MM.1S (cell line): ENCODE results near the gene NR2C2.

Experiments
- DNase-seq: peaks from one replicate; pipeline ENCODE4 v3.0.0-alpha.2; 2015
- H2AFZ ChIP-seq: fragments of 300-600 bp; sonication (generic); 2 replicates; pipeline ENCODE4 v1.6.0; 2016; ENCODE audit warnings: antibody characterized with exemption, low read length
- H3F3A ChIP-seq: fragments of 300-600 bp; sonication (generic); 2 replicates; pipeline ENCODE4 v1.6.1; 2016; ENCODE audit warnings: mild to moderate bottlenecking, antibody characterized with exemption, low read length, moderate library complexity, mixed read lengths; ENCODE audit not compliant: insufficient read depth
- H3K27ac ChIP-seq: fragments of 300-600 bp; sonication (generic); 2 replicates; pipeline ENCODE4 v1.5.1; 2016; ENCODE audit warnings: mild to moderate bottlenecking, low read length
- H3K27me3 ChIP-seq: fragments of 300-600 bp; sonication (generic); replicated peaks from 2 replicates; pipeline ENCODE4 v1.6.0; 2016; ENCODE audit warnings: low read length; ENCODE audit not compliant: insufficient read depth
- H3K36me3 ChIP-seq: fragments of 300-600 bp; sonication (generic); replicated peaks from 2 replicates; pipeline ENCODE4 v1.6.1; 2016; ENCODE audit warnings: mild to moderate bottlenecking, low read length, mixed read lengths; ENCODE audit not compliant: insufficient read depth
- H3K4me1 ChIP-seq: fragments of 300-600 bp; sonication (generic); 2 replicates; pipeline ENCODE4 v1.6.1; 2016; ENCODE audit warnings: low read length, mixed read lengths
- H3K4me2 ChIP-seq: fragments of 300-600 bp; sonication (generic); 2 replicates; pipeline ENCODE4 v1.6.0; 2016; ENCODE audit warnings: low read depth, low read length
- H3K4me3 ChIP-seq: fragments of 300-600 bp; sonication (generic); 2 replicates; pipeline ENCODE4 v1.5.1; 2016; ENCODE audit warnings: low read length, mixed read lengths
- H3K79me2 ChIP-seq: fragments of 300-600 bp; sonication (generic); 2 replicates; pipeline ENCODE4 v1.6.1; 2016; ENCODE audit warnings: mixed run types, low read length, mixed read lengths
- H3K9ac ChIP-seq: fragments of 300-600 bp; sonication (generic); 2 replicates; pipeline ENCODE4 v1.6.1; 2016; ENCODE audit warnings: low read length, mixed read lengths
- H3K9me2 ChIP-seq: fragments of 300-600 bp; sonication (generic); replicated peaks from 2 replicates; pipeline ENCODE4 v1.6.1; 2016; ENCODE audit warnings: mild to moderate bottlenecking, low read length, mixed read lengths; ENCODE audit not compliant: insufficient read depth
- H3K9me3 ChIP-seq: fragments of 300-600 bp; sonication (generic); replicated peaks from 2 replicates; pipeline ENCODE4 v1.6.1; 2016; ENCODE audit warnings: mild to moderate bottlenecking, low read length, mixed read lengths; ENCODE audit not compliant: insufficient read depth
- H4K20me1 ChIP-seq: fragments of 300-600 bp; sonication (generic); 2 replicates; pipeline ENCODE4 v1.6.1; 2016; ENCODE audit warnings: mild to moderate bottlenecking, low read length, moderate library complexity, mixed read lengths; ENCODE audit not compliant: insufficient read depth
- CTCF ChIP-seq: fragments of 300-600 bp; sonication (generic); IDR thresholded peaks from 2 replicates; pipeline ENCODE4 v1.5.1; 2016; ENCODE audit warnings: antibody characterized with exemption, low read length, mixed read lengths
- EZH2 ChIP-seq: fragments of 300-600 bp; sonication (generic); optimal IDR thresholded peaks from 2 replicates; pipeline ENCODE3; 2017; ENCODE audit warnings: low read depth, mild to moderate bottlenecking, antibody characterized with exemption, low read length, mixed read lengths
- EZH2phosphoT487 ChIP-seq: fragments of 300-600 bp; sonication (generic); IDR thresholded peaks from 2 replicates; pipeline ENCODE4 v1.6.1; 2018; ENCODE audit warnings: antibody characterized with exemption, low read length

Gene NR2C2

GRCh38 chr3:15038306-15038705, 90.9 kb downstream of the NR2C2 start:
- Histone ChIP-seq H3F3A (no peaks in the 10 kb centered on the region), H3K9ac (no peak overlapping the region), H3K9me2 (no peaks in the 10 kb centered on the region), H3K4me3 (no peak overlapping the region), H2AFZ (no peak overlapping the region), H3K27me3 (no peaks in the 10 kb centered on the region), H3K4me2 (no peak overlapping the region), H3K9me3 (no peaks in the 10 kb centered on the region), H3K79me2 (peaks cover 8% of the 10 kb centered on the region; the same call in 1 of the 2 replicates), H3K4me1 (no peaks in the 10 kb centered on the region), H3K27ac (no peak overlapping the region), H3K36me3 (0 out of 2 replicates have a peak, but pooled peaks cover 4% of the 10 kb centered on the region), H4K20me1 (no peaks in the 10 kb centered on the region)
- DNase-seq = no peak
- TF ChIP-seq EZH2phosphoT487 (no peak), EZH2 (no peak), CTCF (no peak)

- no peak overlapping the region for H3K27ac ChIP-seq
- H3K4me3 ChIP-seq = no peak overlapping the region
- H3K4me1 ChIP-seq = peaks cover 11% of the 10 kb centered on the region
- H3K9me3 ChIP-seq = no peaks in the 10 kb centered on the region
- no peaks in the 10 kb centered on the region for H3K9me2 ChIP-seq
- peaks cover 7% of the 10 kb centered on the region; the same call in 1 of the 2 replicates for H3K36me3 ChIP-seq
- no peak overlapping the region for H3K4me2 ChIP-seq
- DNase-seq = no peak
- H2AFZ ChIP-seq = no peak overlapping the region
- H3K27me3 ChIP-seq = no peaks in the 10 kb centered on the region
- no peaks in the 10 kb centered on the region for H4K20me1 ChIP-seq
- no peak overlapping the region for H3K9ac ChIP-seq
- H3F3A ChIP-seq = peaks cover 15% of the 10 kb centered on the region
- H3K79me2 ChIP-seq = peaks cover 28% of the 10 kb centered on the region; the same call in 1 of the 2 replicates
- TF ChIP-seq CTCF (no peak), EZH2 (no peak), EZH2phosphoT487 (no peak)
These were observed 93.5 kb downstream of the NR2C2 start for GRCh38 chr3:15040844-15041243.

- H4K20me1 ChIP-seq = no peaks in the 10 kb centered on the region
- no peak overlapping the region for H3K4me3 ChIP-seq
- H3K27ac ChIP-seq = no peak overlapping the region
These were observed 94.6 kb downstream of the NR2C2 start for GRCh38 chr3:15041950-15042349.

More at GRCh38 chr3:15041950-15042349, 94.6 kb downstream of the NR2C2 start:
- no peaks in the 10 kb centered on the region for H3K9me2 ChIP-seq
- no peaks in the 10 kb centered on the region for H3K27me3 ChIP-seq
- H2AFZ ChIP-seq = no peak overlapping the region
- DNase-seq = no peak
- no peak overlapping the region for H3K9ac ChIP-seq
- peaks cover 19% of the 10 kb centered on the region for H3K4me1 ChIP-seq
- H3K4me2 ChIP-seq = no peak overlapping the region
- no peaks in the 10 kb centered on the region for H3K9me3 ChIP-seq
- TF ChIP-seq CTCF (no peak), EZH2phosphoT487 (no peak), EZH2 (no peak)
- H3F3A ChIP-seq = peaks cover 15% of the 10 kb centered on the region
- peaks cover 12% of the 10 kb centered on the region; the same call in 1 of the 2 replicates for H3K36me3 ChIP-seq
- H3K79me2 ChIP-seq = peaks cover 37% of the 10 kb centered on the region; the same call in 1 of the 2 replicates
